HCT116 (cell line): Measurements from ENCODE around the gene GFY.

ENCODE experiments used
- CEBPB ChIP-seq: IDR thresholded peaks from 2 replicates; pipeline ENCODE4 v1.6.1; 2012; ENCODE audit warnings: low read depth
- CTCF ChIP-seq, 3 experiments: fragments of 200-600 bp in 1 of 3; sonication (generic) in 1 of 3; IDR thresholded peaks in 2 of 3; conservative IDR thresholded peaks in 1 of 3; 2 replicates each; pipeline ENCODE4 v1.5.1; 2012 to 2017; ENCODE audit warnings: low read depth in 2 of 3, low read length in 2 of 3, antibody characterized with exemption in 1 of 3, borderline replicate concordance in 1 of 3, control low read depth in 1 of 3, mild to moderate bottlenecking in 1 of 3, mixed read lengths in 1 of 3, mixed run types in 1 of 3, moderate library complexity in 1 of 3; ENCODE audit not compliant: insufficient read depth in 1 of 3
- EGR1 ChIP-seq: IDR thresholded peaks from 2 replicates; pipeline ENCODE4 v1.6.1; 2012; ENCODE audit warnings: low read depth
- EZH2 ChIP-seq: fragments of 200-600 bp; sonication (generic); IDR thresholded peaks from 2 replicates; pipeline ENCODE4 v1.6.1; 2017; ENCODE audit warnings: antibody characterized with exemption, mixed run types
- FOSL1 ChIP-seq: IDR thresholded peaks from 2 replicates; pipeline ENCODE4 v1.6.1; 2012; ENCODE audit warnings: low read depth
- POLR2A ChIP-seq: IDR thresholded peaks from 2 replicates; pipeline ENCODE4 v1.7.0; 2011; ENCODE audit warnings: borderline replicate concordance; ENCODE audit not compliant: insufficient read depth, insufficient read length; ENCODE audit errors: extremely low read depth
- POLR2AphosphoS5 ChIP-seq: IDR thresholded peaks from 2 replicates; pipeline ENCODE4 v1.6.1; 2011; ENCODE audit warnings: mild to moderate bottlenecking, low read depth, low read length, moderate library complexity
- RAD21 ChIP-seq: IDR thresholded peaks from 2 replicates; pipeline ENCODE4 v1.6.1; 2012; ENCODE audit warnings: low read depth, mild to moderate bottlenecking
- SIN3A ChIP-seq: IDR thresholded peaks from 2 replicates; pipeline ENCODE4 v1.6.1; 2012; ENCODE audit warnings: low read depth
- YY1 ChIP-seq: IDR thresholded peaks from 2 replicates; pipeline ENCODE4 v1.6.1; 2011; ENCODE audit warnings: low read length, low read depth, moderate library complexity, mild to moderate bottlenecking; ENCODE audit not compliant: insufficient replicate concordance; ENCODE audit errors: extremely low read depth
- ZBTB33 ChIP-seq: IDR thresholded peaks from 2 replicates; pipeline ENCODE4 v1.6.1; 2011; ENCODE audit warnings: mild to moderate bottlenecking, low read length, moderate library complexity; ENCODE audit not compliant: insufficient replicate concordance; ENCODE audit errors: extremely low read depth
- ZFX ChIP-seq: fragments of 450-650 bp; IDR thresholded peaks from 2 replicates; pipeline ENCODE4 v1.6.1; 2017

- no peak for TF ChIP-seq ZBTB33
- no peak for TF ChIP-seq SIN3A
- TF ChIP-seq FOSL1: no peak
- TF ChIP-seq POLR2A: no peak
- no peak for TF ChIP-seq CTCF (IDR thresholded peaks at IDR 0.05 in 2 of 3, conservative IDR thresholded peaks at IDR 0.05 in 1 of 3; ENCODE audit: borderline replicate concordance in 1 of 3, insufficient read depth in 1 of 3, low read depth in 2 of 3, low read length in 2 of 3)
- TF ChIP-seq ZFX: no peak
- TF ChIP-seq EGR1: no peak
- no peak for TF ChIP-seq RAD21
- TF ChIP-seq YY1: no peak
- no peak for TF ChIP-seq POLR2AphosphoS5
- TF ChIP-seq EZH2: no peak
- TF ChIP-seq CEBPB: no peak
Measured at GRCh38 chr19:49418511-49418910, 6.7 kb upstream of the GFY start.
